ENCODE measurements around the gene MTG1.
A peak's percentile ranks its signal among the peaks of the same experiment; 100 is the strongest.
"Not testable (repeated sequence)": the region's sequence is repeated elsewhere in the genome, so short reads cannot be mapped to it uniquely, and the experiment has no call there.

MTG1 gene

GRCh38 chr10:133359554-133359971 lies 34.4 kb upstream of the MTG1 start:
- no peak for DNase-seq (ENCODE audit: low read depth)

DNA sequence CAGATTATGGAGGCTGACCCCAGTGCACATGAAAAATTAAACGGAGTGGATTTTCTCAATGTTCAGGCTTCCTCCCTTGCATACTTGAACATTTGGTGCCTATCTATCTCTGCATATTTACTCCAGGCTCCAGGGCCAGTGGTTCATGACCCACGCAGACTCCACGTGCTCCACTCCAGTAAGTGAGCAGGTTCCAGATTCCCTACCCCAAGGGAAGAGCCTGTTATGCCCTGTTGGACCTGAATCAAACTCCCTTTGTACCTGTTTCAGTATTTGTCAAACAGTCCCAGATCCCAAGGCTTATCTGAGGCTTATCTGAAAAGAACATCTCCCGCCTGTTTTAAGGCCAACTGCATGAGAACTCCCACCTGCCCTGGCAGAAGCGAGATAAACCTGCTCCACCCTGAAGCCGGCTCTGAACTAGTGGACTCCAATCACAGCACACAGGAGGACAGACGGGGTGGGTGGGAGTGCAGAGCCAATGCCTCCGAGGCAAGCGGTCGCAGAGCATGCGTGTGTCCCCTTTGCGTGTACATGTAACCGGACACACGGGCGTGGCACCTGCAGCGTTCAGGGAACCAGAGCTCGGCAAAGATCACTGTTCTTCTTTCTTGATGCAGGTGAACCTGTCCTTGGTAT lies 33.9 kb upstream of the MTG1 start:
- no peak for DNase-seq (ENCODE audit: low read depth)

DNA sequence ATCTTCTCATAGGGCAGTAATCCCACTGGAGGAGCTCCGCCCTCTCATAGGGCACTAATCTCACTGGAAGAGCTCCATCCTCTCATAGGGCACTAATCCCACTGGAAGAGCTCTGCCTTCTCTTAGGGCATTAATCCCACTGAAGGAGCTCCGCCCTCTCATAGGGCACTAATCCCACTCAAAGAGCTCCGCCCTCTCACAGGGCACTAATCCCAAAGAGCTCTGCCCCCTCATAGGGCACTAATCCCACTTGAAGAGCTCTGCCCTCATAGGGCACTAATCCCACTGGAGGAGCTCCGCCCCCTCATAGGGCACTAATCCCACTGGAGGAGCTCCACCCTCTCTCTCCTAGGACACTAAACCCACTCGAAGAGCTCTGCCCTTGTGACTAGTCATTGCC lies 32.7 kb upstream of the MTG1 start:
- DNase-seq (ENCODE audit: low read depth) = no peak

DNA sequence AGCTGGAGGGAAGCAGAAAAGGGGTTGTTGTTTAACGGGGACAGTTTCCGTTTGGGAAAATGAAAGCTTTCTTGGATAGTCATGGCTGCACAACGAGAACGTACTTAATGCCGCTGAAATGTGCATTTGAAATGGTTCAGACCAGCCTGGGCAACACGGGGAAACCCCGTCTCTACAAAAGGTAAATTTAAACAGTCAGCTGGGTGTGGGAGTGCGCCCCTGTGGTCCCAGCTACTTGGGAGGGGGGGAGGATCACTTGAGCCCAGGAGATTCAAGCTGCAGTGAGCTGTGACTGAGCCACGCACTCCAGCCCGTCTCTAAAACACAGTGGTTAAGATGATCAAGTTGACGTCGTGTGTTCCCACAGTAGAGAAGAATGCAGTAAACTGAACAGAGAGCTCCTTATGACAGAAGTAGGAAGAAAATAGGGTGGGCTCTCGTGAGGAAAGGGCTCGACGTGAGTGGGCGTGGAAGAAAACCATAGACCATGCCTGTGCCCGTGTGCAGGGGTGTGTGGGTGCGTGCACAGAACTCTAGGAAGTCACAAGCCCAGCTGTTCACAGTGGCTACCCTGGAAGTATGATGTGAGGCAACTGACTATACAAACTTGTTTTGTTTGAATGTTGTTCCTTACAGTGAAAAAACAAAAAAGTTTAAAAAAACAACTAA lies 32.0 kb upstream of the MTG1 start:
- no peak for DNase-seq (ENCODE audit: low read depth)

DNA sequence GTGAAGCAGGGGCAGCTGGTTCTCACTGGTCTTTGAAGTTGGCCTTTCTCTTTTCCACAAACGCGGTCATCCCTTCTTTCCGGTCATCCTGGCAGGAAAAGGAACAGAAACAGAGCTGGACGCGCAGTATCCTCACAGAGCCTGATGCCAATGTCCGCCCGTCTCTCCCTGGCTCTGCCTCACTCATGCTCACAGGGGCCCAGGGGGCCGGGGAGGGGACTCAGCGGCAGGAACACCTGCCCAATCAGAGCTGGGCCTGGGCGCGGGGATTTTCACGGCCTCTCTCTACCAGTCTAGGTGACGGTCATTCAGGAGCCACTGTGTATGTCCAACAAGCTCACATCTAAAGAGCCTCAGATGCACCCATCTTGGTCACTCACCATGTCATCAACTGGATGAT lies 31.1 kb upstream of the MTG1 start:
- no peak for DNase-seq (ENCODE audit: low read depth)

GRCh38 chr10:133364645-133365431 lies 29.1 kb upstream of the MTG1 start:
- DNase-seq (ENCODE audit: low read depth) = no peak

DNA sequence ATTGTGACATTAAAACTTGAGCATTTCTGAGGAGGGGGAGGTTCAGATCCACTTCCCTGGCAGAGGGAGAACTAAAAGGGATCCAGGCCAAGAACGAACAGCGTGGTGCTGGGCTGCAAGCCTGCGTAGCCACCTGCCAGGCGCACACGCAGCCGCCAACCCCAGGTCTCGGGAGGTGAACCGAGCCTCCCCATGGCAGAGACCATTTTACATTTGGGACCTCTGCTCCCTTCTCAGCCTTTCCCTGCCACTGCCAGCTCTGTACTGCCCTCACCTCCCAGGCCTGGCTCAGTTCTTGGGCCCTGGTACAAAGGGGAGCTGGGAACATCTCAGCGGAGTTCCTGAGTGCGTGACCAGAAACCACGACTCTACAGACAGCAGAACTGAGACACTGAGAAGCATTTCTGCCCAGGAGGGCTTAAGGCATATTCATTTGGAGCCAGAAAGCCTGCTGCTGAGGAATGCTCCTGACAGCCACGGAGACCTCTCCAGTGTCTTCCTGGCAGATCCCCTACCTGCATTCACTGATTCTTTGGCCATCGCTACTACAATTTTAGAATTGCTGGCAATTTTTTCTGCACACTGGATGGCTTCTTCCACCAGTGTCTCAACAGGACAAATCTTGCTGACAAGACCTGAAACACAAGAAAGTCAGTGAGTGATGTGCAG lies 28.4 kb upstream of the MTG1 start:
- no peak for DNase-seq (ENCODE audit: low read depth)

DNA sequence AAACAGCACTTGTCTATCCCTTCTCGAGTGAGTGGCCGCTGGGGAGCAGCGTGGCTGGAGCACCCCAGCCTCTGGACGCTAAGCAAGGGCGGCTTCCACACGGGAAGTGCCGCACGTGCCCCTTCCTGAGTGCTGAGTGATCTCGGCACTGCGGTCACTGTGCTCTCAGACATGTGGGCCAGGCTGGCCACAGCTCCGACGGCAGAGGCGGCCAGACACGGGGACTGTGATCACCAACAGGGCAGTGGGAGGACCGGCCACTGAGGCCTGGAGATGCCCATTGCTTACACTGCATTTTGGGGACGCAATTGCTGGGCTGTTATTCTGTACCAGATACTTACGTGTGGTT lies 27.9 kb upstream of the MTG1 start:
- DNase-seq (ENCODE audit: low read depth) = no peak

DNA sequence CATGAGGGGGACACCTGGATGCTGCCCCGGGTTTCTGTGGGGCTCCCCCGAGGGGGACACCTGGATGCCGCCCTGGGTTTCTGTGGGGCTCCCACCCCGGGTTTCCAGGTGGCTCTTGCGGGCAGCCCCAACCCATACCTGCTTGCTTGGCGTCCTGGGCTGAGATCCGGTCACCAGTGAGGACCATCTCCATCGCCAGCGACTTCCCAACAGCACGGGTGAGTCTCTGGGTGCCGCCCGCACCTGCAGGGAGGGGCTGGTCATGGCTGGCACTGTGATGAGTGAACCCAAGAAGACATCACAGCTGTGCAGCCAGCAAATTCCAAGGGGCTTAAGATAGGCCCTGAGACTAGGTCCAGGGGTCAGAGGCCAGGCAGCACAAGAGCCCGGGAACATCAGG lies 27.2 kb upstream of the MTG1 start:
- DNase-seq (ENCODE audit: low read depth) = no peak

- not testable (repeated sequence) for DNase-seq (ENCODE audit: low read depth)
Measured at GRCh38 chr10:133367461-133367860, 26.5 kb upstream of the MTG1 start.

- no peak for DNase-seq (ENCODE audit: low read depth)
Measured at GRCh38 chr10:133368153-133368552, 25.8 kb upstream of the MTG1 start.

GRCh38 chr10:133370030-133370786 lies 23.7 kb upstream of the MTG1 start:
- DNase-seq (ENCODE audit: low read depth) = no peak

DNA sequence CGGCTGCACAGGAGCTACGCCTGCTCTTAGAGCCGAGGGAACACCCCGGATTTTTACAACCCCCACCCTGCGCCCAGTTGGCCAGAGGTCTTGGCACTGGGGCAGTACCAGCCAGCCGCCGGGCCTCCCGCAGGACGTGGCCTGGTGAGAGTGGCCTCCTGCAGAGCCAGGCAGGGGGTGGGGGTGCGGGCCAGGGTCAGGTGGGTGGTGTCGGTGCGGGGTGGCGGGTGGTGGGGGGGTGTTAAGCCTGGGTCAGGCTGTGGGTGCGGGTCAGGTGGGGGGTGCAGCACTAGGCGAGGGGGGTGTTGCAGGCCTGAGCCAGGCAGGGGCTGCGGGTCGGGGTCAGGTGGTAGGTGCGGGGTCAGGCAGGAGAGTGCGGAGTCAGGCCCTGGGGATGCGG lies 21.4 kb upstream of the MTG1 start:
- no peak for DNase-seq (ENCODE audit: low read depth)

GRCh38 chr10:133373174-133374090 lies 20.5 kb upstream of the MTG1 start, which contains the start of gene ECHS1:
TSS of gene ECHS1 (minus strand) at chr10:133373354. CDS start at chr10:133373333, 21 bp downstream.
- peak; percentile 83 for DNase-seq (ENCODE audit: low read depth)

DNA sequence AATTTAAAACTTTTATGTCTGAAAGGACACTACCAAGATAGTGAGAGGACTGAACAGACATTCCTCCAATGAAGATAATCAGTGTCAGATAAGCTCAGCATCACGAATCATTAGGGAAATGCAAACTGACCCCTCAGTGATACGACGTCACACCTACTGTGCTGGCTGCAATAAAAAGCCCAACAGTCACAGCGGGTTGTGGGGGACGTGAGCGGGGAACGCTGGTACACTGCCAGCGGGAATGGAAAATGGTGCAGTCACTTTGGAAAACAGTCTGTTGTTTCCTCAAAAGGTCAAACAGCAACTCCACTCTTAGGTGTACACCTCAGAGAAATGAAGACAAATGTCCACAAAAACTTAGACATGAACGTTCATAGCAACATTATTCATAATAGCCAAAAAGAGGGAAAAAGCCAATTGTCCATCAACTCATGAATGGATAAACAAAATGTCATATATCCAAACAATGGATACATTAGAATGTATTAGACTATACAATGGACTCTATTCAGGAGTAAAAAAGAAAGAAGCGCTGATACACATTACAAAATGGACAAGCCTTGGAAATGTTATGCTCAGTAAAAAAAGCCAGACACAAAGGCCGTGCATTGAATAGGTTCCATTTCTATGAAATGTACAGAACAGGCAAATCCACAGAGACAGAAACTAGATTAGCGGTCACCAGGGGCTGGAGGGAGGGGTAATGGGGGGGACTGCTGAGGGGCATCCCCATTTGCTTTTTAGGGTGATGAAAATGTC lies 18.4 kb upstream of the MTG1 start:
- no peak for DNase-seq (ENCODE audit: low read depth)

DNA sequence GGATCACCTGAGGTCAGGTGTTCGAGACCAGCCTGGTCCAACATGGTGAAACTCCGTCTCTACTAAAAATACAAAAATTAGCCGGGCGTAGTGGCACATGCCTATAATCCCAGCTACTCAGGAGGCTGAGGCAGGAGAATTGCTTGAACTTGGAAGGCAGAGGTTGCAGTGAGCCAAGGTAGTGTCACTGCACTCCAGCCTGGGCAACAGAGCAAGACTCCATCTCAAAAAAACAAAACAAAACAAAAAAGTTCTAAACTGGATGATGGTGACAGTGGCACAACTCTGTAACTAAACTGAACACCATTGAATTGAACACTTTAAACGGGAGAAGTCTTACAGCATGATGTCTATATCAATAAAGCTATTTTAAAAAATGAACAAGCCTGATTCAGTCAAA lies 17.8 kb upstream of the MTG1 start:
- DNase-seq (ENCODE audit: low read depth) = not testable (repeated sequence)

DNA sequence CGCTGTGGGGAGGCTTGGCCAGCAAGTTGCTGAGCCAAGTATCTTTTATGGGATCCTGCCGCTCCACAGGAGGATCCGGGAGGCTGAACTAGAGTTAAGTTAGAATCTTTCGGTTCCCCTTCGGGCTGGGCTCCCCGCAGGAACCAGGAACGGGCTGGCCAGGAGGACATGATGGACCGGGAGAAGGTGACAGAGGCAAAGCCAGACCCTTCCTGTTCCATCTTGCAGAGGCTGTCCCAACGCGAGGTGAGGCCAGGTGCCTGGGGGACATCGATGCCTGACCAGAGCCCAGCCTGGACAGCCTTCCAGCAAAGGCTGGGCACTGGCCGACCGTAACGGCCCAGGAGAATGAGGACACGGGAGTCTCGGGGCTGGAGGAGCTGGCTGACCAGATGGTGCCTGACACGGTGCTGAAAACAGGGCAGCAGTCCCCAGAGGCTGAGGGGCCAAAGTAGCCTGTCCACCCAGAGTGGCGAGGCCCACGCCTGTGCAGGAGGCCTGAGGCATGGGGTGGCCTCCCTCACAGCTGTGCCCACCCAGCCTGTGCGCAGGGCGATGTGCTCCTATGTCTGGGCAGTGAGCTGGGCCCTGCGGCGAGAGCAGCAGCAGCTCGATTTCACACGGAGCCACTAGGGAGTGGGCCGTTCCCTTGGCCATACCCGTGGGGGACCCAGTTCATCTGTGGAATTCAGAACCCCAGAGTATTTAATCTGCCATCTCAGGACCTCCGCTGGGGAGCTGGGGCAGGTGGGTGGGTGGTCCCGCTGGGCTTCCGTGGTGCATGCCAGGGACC lies 16.7 kb upstream of the MTG1 start:
- no peak for DNase-seq (ENCODE audit: low read depth)

DNA sequence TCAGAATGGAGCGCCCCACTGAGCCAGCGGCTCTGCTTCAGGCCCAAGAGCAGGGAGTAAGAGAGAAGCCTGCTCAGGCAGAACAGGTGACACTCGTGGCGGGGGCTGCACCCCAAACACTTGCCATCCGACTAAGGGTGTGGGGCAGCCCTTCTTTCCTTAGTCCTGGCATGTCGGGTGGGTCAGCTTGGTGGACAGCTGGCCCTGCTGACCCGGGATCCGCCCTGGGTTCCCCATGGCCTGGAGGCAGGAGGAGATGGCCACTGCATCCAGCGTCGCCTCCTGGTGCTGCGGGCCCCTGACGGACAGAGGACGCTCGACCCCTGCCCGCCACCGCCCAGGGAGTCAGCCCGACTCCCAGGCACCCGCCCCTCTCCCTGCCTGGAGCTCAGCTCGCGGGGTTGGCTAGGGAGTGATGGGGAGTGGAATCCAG lies 16.1 kb upstream of the MTG1 start:
- DNase-seq (ENCODE audit: low read depth) = no peak
